IMR-90 (cell line): ENCODE results near the gene TRAF3.

Source experiments
- CEBPB ChIP-seq: IDR thresholded peaks from 2 replicates; pipeline ENCODE4 v1.6.1; 2012; ENCODE audit warnings: low read depth, low read length, improper control_type of control experiment
- CHD1 ChIP-seq: IDR thresholded peaks from 2 replicates; pipeline ENCODE4 v1.6.1; 2012; ENCODE audit warnings: low read depth, low read length, improper control_type of control experiment
- CTCF ChIP-seq: conservative IDR thresholded peaks from 2 replicates; pipeline ENCODE4 v1.5.1; 2012; ENCODE audit warnings: mild to moderate bottlenecking, low read depth, low read length, improper control_type of control experiment
- ELK1 ChIP-seq: fragments of 150-350 bp; IDR thresholded peaks from 2 replicates; pipeline ENCODE4 v1.6.1; 2016; ENCODE audit warnings: low read depth, mild to moderate bottlenecking, low read length, moderate library complexity, borderline replicate concordance
- FOS ChIP-seq: fragments of 150-350 bp; IDR thresholded peaks from 2 replicates; pipeline ENCODE4 v1.6.1; 2016; ENCODE audit warnings: low read depth, low read length
- MAFK ChIP-seq: IDR thresholded peaks from 2 replicates; pipeline ENCODE4 v1.6.1; 2012; ENCODE audit warnings: low read depth, low read length, improper control_type of control experiment
- MXI1 ChIP-seq: IDR thresholded peaks from 2 replicates; pipeline ENCODE4 v1.6.1; 2012; ENCODE audit warnings: low read depth, mild to moderate bottlenecking, low read length, moderate library complexity, borderline replicate concordance
- POLR2A ChIP-seq: IDR thresholded peaks from 2 replicates; pipeline ENCODE4 v1.6.1; 2012; ENCODE audit warnings: mild to moderate bottlenecking, low read depth, low read length
- SMC3 ChIP-seq: fragments of 150-350 bp; IDR thresholded peaks from 2 replicates; pipeline ENCODE4 v1.6.1; 2016; ENCODE audit warnings: low read depth, mild to moderate bottlenecking, antibody characterized with exemption, low read length, moderate library complexity
- USF2 ChIP-seq: fragments of 150-350 bp; IDR thresholded peaks from 2 replicates; pipeline ENCODE4 v1.6.1; 2017; ENCODE audit warnings: mild to moderate bottlenecking, antibody characterized with exemption, low read length, low read depth

GRCh38 chr14:102953100-102953499 lies 175.9 kb downstream of the TRAF3 start:
- TF ChIP-seq CHD1 = no peak
- no peak for TF ChIP-seq CTCF
- no peak for TF ChIP-seq POLR2A
- no peak for TF ChIP-seq ELK1
- TF ChIP-seq USF2 = no peak
- TF ChIP-seq FOS = no peak
- TF ChIP-seq MXI1 = no peak
- no peak for TF ChIP-seq MAFK
- TF ChIP-seq CEBPB = no peak
- no peak for TF ChIP-seq SMC3
